ENCODE data around the gene PXDN. TPM values are rescaled to one million over a fixed set of nuclear protein-coding genes. Genes with fewer than 3 reads are reported as not detected.

PXDN gene
- total RNA-seq, 8 experiments from 2014 or later = 0.46 to 80.9 (median 45.0) TPM

GRCh38 chr2:1617425-1618021 is 126.8 kb downstream of the PXDN start:
- ATAC-seq (replicated peaks in 6 of 8) = no peak
- in situ Hi-C loops (cut with MboI; ENCODE audit: low pct_unique_long_range_greater_than_20kb in 2 of 9, low sequenced_read_pairs in 9 of 9, unreplicated experiment in 9 of 9) = no loop called here
- no peak overlapping the region for H3K27ac ChIP-seq
- H3K4me1 ChIP-seq (replicated peaks in 1 of 2) = no peaks in the 10 kb centered on the region
- H3K4me3 ChIP-seq = no peak overlapping the region
- WGBS, 10 experiments = 0 to 80% (median 71%) methylated on average over 1 to 2 of the region's 11 CpGs; no CpG with 5 or more reads in 3 of the 10 experiments

DNA sequence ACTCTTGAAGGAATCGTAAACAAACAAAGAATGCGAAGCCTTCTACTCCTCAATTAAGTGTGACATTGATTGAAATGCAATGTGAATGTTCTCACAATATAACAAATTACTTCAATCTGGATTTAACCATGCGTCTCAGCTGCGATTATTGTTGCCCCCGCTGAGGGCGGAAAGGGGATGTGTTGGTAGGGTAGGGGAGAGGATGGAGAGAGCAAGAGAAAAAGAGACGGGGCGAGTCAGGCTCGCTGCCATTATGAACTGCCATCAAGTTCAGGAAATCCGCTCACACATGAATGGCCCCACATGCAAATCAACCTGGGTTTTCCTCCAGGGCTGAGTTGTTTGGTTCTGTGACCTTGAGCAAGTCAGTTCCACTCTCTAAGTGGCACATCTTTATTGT is 129.8 kb downstream of the PXDN start:
- H3K27ac ChIP-seq = no peak overlapping the region
- no peak for ATAC-seq (replicated peaks in 6 of 8)
- whole genome bisulfite sequencing, 10 experiments = 0 to 58% (median 46%) methylated on average over 1 to 9 of the region's 10 CpGs; no CpG with 5 or more reads in 1 of the 10 experiments
- in situ Hi-C loops (cut with MboI; ENCODE audit: low pct_unique_long_range_greater_than_20kb in 2 of 9, low sequenced_read_pairs in 9 of 9, unreplicated experiment in 9 of 9) = no loop called here
- no peaks in the 10 kb centered on the region for H3K4me1 ChIP-seq (replicated peaks in 1 of 2)
- no peak overlapping the region for H3K4me3 ChIP-seq

DNA sequence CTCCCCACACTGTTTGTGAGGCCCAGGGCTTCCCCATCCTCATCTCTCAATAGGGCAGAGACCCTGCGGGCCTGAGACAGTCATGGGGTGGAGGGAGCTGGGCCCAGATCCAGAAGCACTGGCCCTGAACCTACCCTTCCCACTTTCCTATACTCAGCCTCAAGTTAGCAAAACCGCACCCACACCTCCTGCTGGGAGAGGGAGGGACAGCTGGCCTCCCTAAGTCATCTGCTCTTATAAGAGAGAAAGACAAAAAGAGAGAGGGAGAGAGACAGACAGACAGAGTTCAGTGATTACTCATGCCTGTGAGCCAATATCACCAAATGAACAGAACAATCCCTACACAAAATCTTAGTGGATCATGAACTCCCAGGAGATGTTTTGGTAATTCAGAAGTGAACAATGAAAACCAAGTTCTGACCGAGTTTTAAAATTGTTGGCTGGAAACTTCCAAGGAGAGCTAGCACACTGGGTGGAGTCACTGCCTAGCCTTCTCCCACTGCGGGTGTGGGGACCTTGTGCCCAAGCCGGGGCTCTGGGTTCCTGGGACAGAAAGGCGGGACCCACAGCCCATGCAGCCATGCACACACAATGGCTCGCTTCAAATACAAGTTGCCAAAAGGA is 130.5 kb downstream of the PXDN start:
- Histone ChIP-seq H3K4me1 (replicated peaks in 1 of 2) (no peaks in the 10 kb centered on the region), H3K4me3 (no peak overlapping the region), H3K27ac (no peak overlapping the region)
- WGBS, 10 experiments = 0 to 76% (median 60%) methylated on average over 1 to 6 of the region's 7 CpGs; no CpG with 5 or more reads in 1 of the 10 experiments
- peak in 3 of 8 experiments; percentile 21 to 97 (median 93) for ATAC-seq (replicated peaks in 6 of 8)
- in situ Hi-C loops (cut with MboI; ENCODE audit: low pct_unique_long_range_greater_than_20kb in 2 of 9, low sequenced_read_pairs in 9 of 9, unreplicated experiment in 9 of 9) = no loop called here

DNA sequence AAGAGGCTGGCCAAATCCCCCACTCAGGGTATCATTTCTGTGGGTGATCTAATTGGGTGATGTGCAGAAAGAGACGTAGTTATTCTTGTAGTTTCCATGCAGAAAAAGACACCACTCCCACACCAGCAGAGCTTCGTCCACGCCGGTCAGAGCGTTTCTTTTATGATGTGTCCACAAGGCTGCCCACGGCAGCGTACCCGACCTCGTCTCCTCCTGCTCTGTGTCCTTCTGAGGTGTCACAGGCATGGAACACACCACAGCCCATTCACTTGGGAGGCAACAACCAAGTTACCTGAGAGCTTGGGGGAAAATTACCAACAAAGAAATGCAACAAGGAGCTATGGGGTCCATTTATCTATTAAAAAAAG is 131.3 kb downstream of the PXDN start:
- 57 to 94% (median 91%) methylated on average over 1 to 8 of the region's 9 CpGs; no CpG with 5 or more reads in 5 of the 10 experiments for WGBS, 10 experiments
- Histone ChIP-seq H3K27ac (no peak overlapping the region), H3K4me3 (no peak overlapping the region), H3K4me1 (replicated peaks in 1 of 2) (no peaks in the 10 kb centered on the region)
- in situ Hi-C loops (cut with MboI; ENCODE audit: low pct_unique_long_range_greater_than_20kb in 2 of 9, low sequenced_read_pairs in 9 of 9, unreplicated experiment in 9 of 9) = no loop called here
- ATAC-seq (replicated peaks in 6 of 8) = no peak

DNA sequence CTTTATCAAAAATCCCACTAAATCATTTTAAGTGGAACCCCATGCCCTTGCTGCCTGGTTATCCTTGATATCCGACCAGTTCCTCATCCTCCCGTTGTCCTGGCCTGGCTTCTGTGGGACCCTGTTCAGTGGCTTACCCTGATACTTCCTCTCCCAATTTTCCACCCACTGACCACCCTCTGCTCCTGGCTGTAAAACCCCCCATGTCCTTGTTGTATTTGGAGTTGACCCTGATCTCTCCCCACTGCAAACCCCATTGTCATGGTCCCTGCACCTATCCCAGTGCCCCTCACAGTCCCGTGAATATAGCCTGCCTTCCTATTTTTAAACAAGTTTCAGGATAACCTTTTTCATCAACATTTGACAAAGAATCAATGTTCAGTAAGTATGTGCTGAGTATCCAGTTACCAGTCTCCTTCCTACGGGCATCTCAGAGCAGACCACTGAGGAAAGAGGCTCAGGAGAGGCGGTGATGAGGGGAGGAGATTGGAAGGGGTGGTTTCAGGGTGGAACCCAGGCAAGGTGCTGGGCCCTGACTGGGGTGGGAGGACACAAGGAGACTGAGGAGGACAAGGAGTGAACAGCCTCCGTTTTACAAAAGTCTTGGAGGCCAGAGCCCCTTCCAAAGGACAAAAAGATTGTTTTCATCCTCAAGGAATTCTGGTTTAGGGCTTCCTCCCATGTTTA is 131.8 kb downstream of the PXDN start:
- Histone ChIP-seq H3K4me3 (no peak overlapping the region), H3K4me1 (replicated peaks in 1 of 2) (no peaks in the 10 kb centered on the region), H3K27ac (no peak overlapping the region)
- 66 to 100% (median 74%) methylated on average over 1 to 6 of the region's 6 CpGs; no CpG with 5 or more reads in 3 of the 10 experiments for WGBS, 10 experiments
- ATAC-seq (replicated peaks in 6 of 8) = no peak
- in situ Hi-C loops (cut with MboI; ENCODE audit: low pct_unique_long_range_greater_than_20kb in 2 of 9, low sequenced_read_pairs in 9 of 9, unreplicated experiment in 9 of 9) = no loop called here

DNA sequence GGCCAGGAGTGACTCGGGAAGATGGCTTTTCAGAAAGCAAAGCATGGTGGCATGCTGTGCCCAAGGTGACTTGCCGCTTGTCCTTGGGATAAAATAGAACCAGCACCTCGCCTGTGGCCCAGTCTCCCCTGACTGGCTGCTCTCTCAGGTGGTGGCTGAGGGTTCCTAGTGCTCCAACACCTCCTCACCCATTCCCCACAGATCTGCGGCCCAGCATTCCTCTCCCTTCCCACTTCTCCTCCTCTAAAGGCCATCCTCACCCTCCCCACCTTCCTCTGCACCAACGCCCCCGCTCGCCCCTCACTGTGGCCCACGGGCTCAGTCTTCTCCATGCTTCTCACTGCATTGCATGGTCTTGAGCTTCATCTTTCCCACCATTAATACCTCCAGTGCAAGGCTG is 132.4 kb downstream of the PXDN start:
- no peak overlapping the region for H3K27ac ChIP-seq
- WGBS, 10 experiments = 90% methylated on average over 4 of the region's 8 CpGs; no CpG with 5 or more reads in 9 of the 10 experiments

DNA sequence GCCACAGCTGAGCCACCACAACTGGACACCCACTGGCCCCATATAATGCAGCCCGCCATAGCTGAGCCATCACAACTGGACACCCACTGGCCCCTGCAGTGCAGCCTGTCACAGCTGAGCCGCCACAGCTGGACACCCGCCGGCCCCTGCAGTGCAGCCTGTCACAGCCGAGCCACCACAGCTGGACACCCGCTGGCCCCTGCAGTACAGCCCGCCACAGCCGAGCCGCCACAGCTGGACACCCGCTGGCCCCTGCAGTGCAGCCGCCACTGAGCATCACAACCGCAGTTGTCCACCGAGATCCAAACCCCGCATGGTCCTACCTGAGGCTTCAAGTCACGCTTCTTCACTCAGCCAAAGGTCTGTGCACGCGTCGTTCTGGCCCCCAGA is 134.2 kb downstream of the PXDN start:
- 88 to 100% (median 94%) methylated on average over 3 to 5 of the region's 18 CpGs; no CpG with 5 or more reads in 6 of the 10 experiments for WGBS, 10 experiments
- no peak for ATAC-seq (replicated peaks in 6 of 8)
- in situ Hi-C loops (cut with MboI; ENCODE audit: low pct_unique_long_range_greater_than_20kb in 2 of 9, low sequenced_read_pairs in 9 of 9, unreplicated experiment in 9 of 9) = no loop called here
- Histone ChIP-seq H3K4me3 (no peak overlapping the region), H3K27ac (no peak overlapping the region), H3K4me1 (replicated peaks in 1 of 2) (peaks cover 0 to 2% of the 10 kb centered on the region in 2 donors)

More for the DNA sequence above, 132.4 kb downstream of the PXDN start:
- Histone ChIP-seq H3K4me3 (no peak overlapping the region), H3K4me1 (replicated peaks in 1 of 2) (no peaks in the 10 kb centered on the region)
- no peak for ATAC-seq (replicated peaks in 6 of 8)
- in situ Hi-C loops (cut with MboI; ENCODE audit: low pct_unique_long_range_greater_than_20kb in 2 of 9, low sequenced_read_pairs in 9 of 9, unreplicated experiment in 9 of 9) = no loop called here

GRCh38 chr2:1609485-1610095 is 134.7 kb downstream of the PXDN start:
- WGBS, 10 experiments = 50 to 92% (median 81%) methylated on average over 1 to 10 of the region's 12 CpGs
- no peak for ATAC-seq (replicated peaks in 6 of 8)
- H3K27ac ChIP-seq = no peak overlapping the region
- peaks cover 2 to 5% of the 10 kb centered on the region in 2 donors for H3K4me1 ChIP-seq (replicated peaks in 1 of 2)
- H3K4me3 ChIP-seq = no peak overlapping the region
- in situ Hi-C loops (cut with MboI; ENCODE audit: low pct_unique_long_range_greater_than_20kb in 2 of 9, low sequenced_read_pairs in 9 of 9, unreplicated experiment in 9 of 9) = no loop called here

DNA sequence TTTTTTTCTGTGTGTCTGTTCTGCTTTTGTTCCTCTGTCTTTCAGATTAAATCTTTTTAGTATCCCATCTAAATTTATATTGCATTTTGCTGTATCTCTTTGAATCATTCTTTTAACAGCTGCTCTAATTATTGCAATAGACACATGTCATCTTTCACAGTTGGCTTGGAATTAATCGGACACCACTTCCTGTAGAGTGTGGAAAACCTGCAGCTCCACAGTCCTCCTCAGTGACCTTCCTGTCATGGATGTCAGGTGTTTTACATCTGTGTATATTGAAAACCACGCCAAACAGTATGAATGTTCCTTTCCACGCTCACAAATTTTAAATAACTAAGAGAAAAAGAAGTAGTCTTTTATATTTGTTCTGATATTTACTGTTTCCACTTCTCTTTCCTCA is 135.3 kb downstream of the PXDN start:
- H3K4me1 ChIP-seq (replicated peaks in 1 of 2) = peaks cover 2 to 5% of the 10 kb centered on the region in 2 donors
- no peak overlapping the region for H3K27ac ChIP-seq
- in situ Hi-C loops (cut with MboI; ENCODE audit: low pct_unique_long_range_greater_than_20kb in 2 of 9, low sequenced_read_pairs in 9 of 9, unreplicated experiment in 9 of 9) = no loop called here
- 22 to 100% (median 79%) methylated on average over 1 to 3 of the region's 3 CpGs for WGBS, 10 experiments
- H3K4me3 ChIP-seq = no peak overlapping the region
- no peak for ATAC-seq (replicated peaks in 6 of 8)

GRCh38 chr2:1607971-1608688 is 136.2 kb downstream of the PXDN start:
- in situ Hi-C loops (cut with MboI; ENCODE audit: low pct_unique_long_range_greater_than_20kb in 2 of 9, low sequenced_read_pairs in 9 of 9, unreplicated experiment in 9 of 9) = no loop called here
- H3K4me3 ChIP-seq = no peak overlapping the region
- H3K27ac ChIP-seq = no peak overlapping the region
- 0 to 88% (median 77%) methylated on average over 4 to 9 of the region's 11 CpGs; no CpG with 5 or more reads in 1 of the 10 experiments for WGBS, 10 experiments
- no peak for ATAC-seq (replicated peaks in 6 of 8)
- H3K4me1 ChIP-seq (replicated peaks in 1 of 2) = peaks cover 2 to 5% of the 10 kb centered on the region in 2 donors

DNA sequence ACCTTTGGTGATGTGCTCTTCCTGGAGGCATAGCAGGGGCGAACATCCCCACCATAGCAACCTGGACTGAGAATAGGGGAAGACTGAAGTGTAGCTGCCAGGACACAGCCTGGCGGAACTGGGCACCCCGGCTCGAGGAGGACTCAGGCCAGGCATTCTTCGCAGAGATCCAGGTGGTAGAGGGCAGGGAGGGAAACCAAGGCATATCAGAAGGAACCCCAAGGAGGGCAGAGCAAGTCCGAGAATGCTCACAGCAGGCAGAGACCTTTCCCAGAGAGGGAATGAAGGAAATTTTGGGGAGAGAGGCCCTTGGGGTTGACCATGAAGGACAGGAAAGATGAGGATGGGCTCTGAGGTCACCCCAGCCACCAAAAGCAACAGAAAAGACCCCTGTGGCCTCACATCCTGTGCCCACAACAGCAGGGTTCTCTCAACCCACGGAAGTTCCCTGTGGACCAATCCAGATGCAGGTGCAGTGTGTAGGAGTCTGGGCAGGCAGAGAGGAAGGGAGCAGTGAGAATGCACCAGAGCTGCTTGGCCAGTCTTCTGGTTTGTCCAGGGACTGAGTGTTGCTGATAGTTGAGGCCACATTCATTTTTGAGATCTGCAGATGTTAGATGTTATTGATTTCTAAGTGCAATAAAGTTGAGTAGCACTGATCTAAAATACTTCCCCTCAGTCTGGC is 136.9 kb downstream of the PXDN start:
- no peak overlapping the region for H3K27ac ChIP-seq
- H3K4me1 ChIP-seq (replicated peaks in 1 of 2) = peaks cover 2 to 5% of the 10 kb centered on the region in 2 donors
- no peak for ATAC-seq (replicated peaks in 6 of 8)
- no peak overlapping the region for H3K4me3 ChIP-seq
- WGBS, 10 experiments = 50 to 96% (median 81%) methylated on average over 1 to 5 of the region's 7 CpGs; no CpG with 5 or more reads in 1 of the 10 experiments
- in situ Hi-C loops (cut with MboI; ENCODE audit: low pct_unique_long_range_greater_than_20kb in 2 of 9, low sequenced_read_pairs in 9 of 9, unreplicated experiment in 9 of 9) = no loop called here

- H3K4me1 ChIP-seq (replicated peaks in 1 of 2) = peaks cover 10 to 12% of the 10 kb centered on the region in 2 donors
- no peak for ATAC-seq (replicated peaks in 6 of 8)
- H3K4me3 ChIP-seq = no peak overlapping the region
- H3K27ac ChIP-seq = no peak overlapping the region
- 20 to 100% (median 71%) methylated on average over 1 to 9 of the region's 15 CpGs for WGBS, 10 experiments
- in situ Hi-C loops (cut with MboI; ENCODE audit: low pct_unique_long_range_greater_than_20kb in 2 of 9, low sequenced_read_pairs in 9 of 9, unreplicated experiment in 9 of 9) = no loop called here
Measured at GRCh38 chr2:1606421-1607235, 137.7 kb downstream of the PXDN start.
